SK-N-MC (cell line): Measurements from ENCODE around the gene IL1F10.

Experiments
- EZH2 ChIP-seq: fragments of 200-600 bp; sonication (generic); IDR thresholded peaks from one replicate; pipeline ENCODE4 v1.6.1; 2017; ENCODE audit warnings: antibody characterized with exemption
- FOXP2 ChIP-seq: optimal IDR thresholded peaks from 2 replicates; pipeline ENCODE3; 2011; ENCODE audit warnings: mild to moderate bottlenecking, moderate library complexity; ENCODE audit not compliant: insufficient read depth; ENCODE audit errors: extremely low read length, control extremely low read depth
- POLR2AphosphoS5 ChIP-seq: IDR thresholded peaks from 2 replicates; pipeline ENCODE4 v1.6.1; 2012; ENCODE audit warnings: mild to moderate bottlenecking, low read depth, low read length, borderline replicate concordance

GRCh38 chr2:113025737-113026136 lies 42.0 kb upstream of the IL1F10 start:
- no peak for TF ChIP-seq POLR2AphosphoS5
- no peak for TF ChIP-seq EZH2
- no peak for TF ChIP-seq FOXP2
